ENCODE results near the gene UVRAG. TPM values are rescaled to one million over a fixed set of nuclear protein-coding genes. Genes with fewer than 3 reads are reported as not detected.

Gene UVRAG
- total RNA-seq, 1 donor from 2014 or later = 34.0 TPM

GRCh38 chr11:75996523-75997442 is 181.8 kb downstream of the UVRAG start:
- Mint-ChIP-seq H3K4me1 (no peaks in the 10 kb centered on the region), H3K27me3 (ENCODE audit: insufficient read depth, low read depth) (peaks cover 2% of the 10 kb centered on the region), H3K4me3 (no peak overlapping the region), H3K27ac (no peak overlapping the region), H3K9me3 (peaks cover 16% of the 10 kb centered on the region), H3K36me3 (peaks cover 16% of the 10 kb centered on the region)
- no peak overlapping the region for H3K4me2 ChIP-seq
- peaks cover 13% of the 10 kb centered on the region for H4K20me1 ChIP-seq (ENCODE audit: low read depth)
- H3K9ac ChIP-seq = no peak overlapping the region
- peaks cover 35% of the 10 kb centered on the region for H3K79me2 ChIP-seq (ENCODE audit: low read depth)
- no peak for TF ChIP-seq EZH2phosphoT487 (IDR thresholded peaks at IDR 0.05)
- TF ChIP-seq EZH2 (IDR thresholded peaks at IDR 0.05) = no peak
- no peak for TF ChIP-seq CTCF (IDR thresholded peaks at IDR 0.05)
- H3K4me1 ChIP-seq = no peaks in the 10 kb centered on the region
- H3K4me3 ChIP-seq = no peak overlapping the region
- no peak overlapping the region for H2AFZ ChIP-seq (replicated peaks)
- H3F3A ChIP-seq (ENCODE audit: low read depth) = no peaks in the 10 kb centered on the region
- H3K27ac ChIP-seq = no peak overlapping the region
- no peak for DNase-seq (ENCODE audit: low spot score)
- H3K9me3 ChIP-seq (ENCODE audit: low read depth) = no peaks in the 10 kb centered on the region
- H3K27me3 ChIP-seq = no peaks in the 10 kb centered on the region
- H3K36me3 ChIP-seq = peaks cover 12% of the 10 kb centered on the region

- no peak overlapping the region for H3K9ac ChIP-seq
- TF ChIP-seq EZH2phosphoT487 (IDR thresholded peaks at IDR 0.05) = no peak
- no peak for TF ChIP-seq CTCF (IDR thresholded peaks at IDR 0.05)
- TF ChIP-seq EZH2 (IDR thresholded peaks at IDR 0.05) = no peak
- no peaks in the 10 kb centered on the region for H3K27me3 ChIP-seq
- no peaks in the 10 kb centered on the region for H3K9me3 ChIP-seq (ENCODE audit: low read depth)
- H3K36me3 ChIP-seq = peaks cover 23% of the 10 kb centered on the region
- no peaks in the 10 kb centered on the region for H4K20me1 ChIP-seq (ENCODE audit: low read depth)
- no peak overlapping the region for H3K4me3 ChIP-seq
- Mint-ChIP-seq H3K4me1 (no peaks in the 10 kb centered on the region), H3K4me3 (no peak overlapping the region), H3K9me3 (peaks cover 12% of the 10 kb centered on the region), H3K27me3 (ENCODE audit: insufficient read depth, low read depth) (peaks cover 2% of the 10 kb centered on the region), H3K36me3 (peaks cover 29% of the 10 kb centered on the region), H3K27ac (no peak overlapping the region)
- no peak overlapping the region for H3K27ac ChIP-seq
- H3K4me2 ChIP-seq = no peak overlapping the region
- no peaks in the 10 kb centered on the region for H3K4me1 ChIP-seq
- H2AFZ ChIP-seq (replicated peaks) = no peak overlapping the region
- no peaks in the 10 kb centered on the region for H3F3A ChIP-seq (ENCODE audit: low read depth)
- no peak for DNase-seq (ENCODE audit: low spot score)
- peaks cover 9% of the 10 kb centered on the region for H3K79me2 ChIP-seq (ENCODE audit: low read depth)
These were observed 189.4 kb downstream of the UVRAG start for GRCh38 chr11:76004400-76004799.

- Histone ChIP-seq H3K9ac (no peak overlapping the region), H3K4me2 (no peak overlapping the region), H3F3A (ENCODE audit: low read depth) (no peaks in the 10 kb centered on the region), H3K4me3 (no peak overlapping the region), H3K9me3 (ENCODE audit: low read depth) (no peaks in the 10 kb centered on the region), H2AFZ (replicated peaks) (no peak overlapping the region), H3K27me3 (no peaks in the 10 kb centered on the region), H3K27ac (no peak overlapping the region), H4K20me1 (ENCODE audit: low read depth) (no peaks in the 10 kb centered on the region), H3K79me2 (ENCODE audit: low read depth) (peaks cover 3% of the 10 kb centered on the region), H3K36me3 (peaks cover 18% of the 10 kb centered on the region), H3K4me1 (no peaks in the 10 kb centered on the region)
- Mint-ChIP-seq H3K27ac (no peak overlapping the region), H3K27me3 (ENCODE audit: insufficient read depth, low read depth) (no peaks in the 10 kb centered on the region), H3K9me3 (peaks cover 5% of the 10 kb centered on the region), H3K4me1 (no peaks in the 10 kb centered on the region), H3K36me3 (peaks cover 27% of the 10 kb centered on the region), H3K4me3 (no peak overlapping the region)
- no peak for DNase-seq (ENCODE audit: low spot score)
- no peak for TF ChIP-seq CTCF (IDR thresholded peaks at IDR 0.05)
- no peak for TF ChIP-seq EZH2 (IDR thresholded peaks at IDR 0.05)
- no peak for TF ChIP-seq EZH2phosphoT487 (IDR thresholded peaks at IDR 0.05)
These were observed 190.7 kb downstream of the UVRAG start for GRCh38 chr11:76005756-76006155.

Data from neural progenitor cell (in vitro differentiated cells).